Neural cell (in vitro differentiated cells): Measurements from ENCODE around the gene COG2. TPM values are rescaled to one million over a fixed set of nuclear protein-coding genes. Genes with fewer than 3 reads are reported as not detected.

Experiments
- H2AFZ ChIP-seq: fragments of 200-600, 300-800 bp; sonication (generic), shearing (Covaris generic); 2 replicates; pipeline ENCODE4 v1.6.0; 2014; ENCODE audit warnings: low read depth, mild to moderate bottlenecking, antibody characterized with exemption, low read length, moderate library complexity
- H3F3A ChIP-seq: fragments of 200-600 bp; shearing (Covaris generic); 2 replicates; pipeline ENCODE4 v1.6.1; 2016; ENCODE audit warnings: mild to moderate bottlenecking, moderate library complexity, mixed read lengths, antibody characterized with exemption, low read length; ENCODE audit not compliant: insufficient read depth, poor library complexity, severe bottlenecking
- H3K27ac ChIP-seq: fragments of 200-600, 300-800 bp; sonication (generic), shearing (Covaris generic); 2 replicates; pipeline ENCODE4 v1.5.1; 2014; ENCODE audit warnings: mild to moderate bottlenecking, low read length, moderate library complexity
- H3K27me3 ChIP-seq: fragments of 300-800, 200-600 bp; sonication (generic), shearing (Covaris generic); 2 replicates; pipeline ENCODE4 v1.6.0; 2014; ENCODE audit warnings: mild to moderate bottlenecking, low read depth, low read length, moderate library complexity; ENCODE audit not compliant: insufficient read depth
- H3K36me3 ChIP-seq: fragments of 300-800, 200-600 bp; sonication (generic), shearing (Covaris generic); 2 replicates; pipeline ENCODE4 v1.5.1; 2014; ENCODE audit warnings: mild to moderate bottlenecking, antibody characterized with exemption, low read length, moderate library complexity; ENCODE audit not compliant: insufficient read depth
- H3K4me2 ChIP-seq: fragments of 300-800, 200-600 bp; sonication (generic), shearing (Covaris generic); 2 replicates; pipeline ENCODE4 v1.6.0; 2014; ENCODE audit warnings: mild to moderate bottlenecking, low read length
- H3K4me3 ChIP-seq: fragments of 300-800, 200-600 bp; sonication (generic), shearing (Covaris generic); 2 replicates; pipeline ENCODE4 v1.5.1; 2014; ENCODE audit warnings: mild to moderate bottlenecking, low read length, moderate library complexity
- H3K79me2 ChIP-seq: fragments of 200-600 bp; shearing (Covaris generic); replicated peaks from 2 replicates; pipeline ENCODE4 v1.6.0; 2014; ENCODE audit warnings: mild to moderate bottlenecking, low read length, moderate library complexity; ENCODE audit not compliant: insufficient read depth
- H3K9ac ChIP-seq: fragments of 300-800, 200-600 bp; sonication (generic), shearing (Covaris generic); 2 replicates; pipeline ENCODE4 v1.6.1; 2016; ENCODE audit warnings: mild to moderate bottlenecking, low read length, mixed read lengths
- H3K9me2 ChIP-seq: fragments of 200-600 bp; shearing (Covaris generic); 2 replicates; pipeline ENCODE4 v1.6.1; 2016; ENCODE audit warnings: mild to moderate bottlenecking, low read length, mixed read lengths; ENCODE audit not compliant: insufficient read depth
- H3K9me3 ChIP-seq: fragments of 200-600, 300-800 bp; sonication (generic), shearing (Covaris generic); 2 replicates; pipeline ENCODE4 v1.6.1; 2016; ENCODE audit warnings: mild to moderate bottlenecking, mixed run types, low read length, moderate library complexity, mixed read lengths
- H4K20me1 ChIP-seq: fragments of 200-600 bp; shearing (Covaris generic); 2 replicates; pipeline ENCODE4 v1.6.1; 2016; ENCODE audit warnings: mild to moderate bottlenecking, mixed run types; ENCODE audit not compliant: insufficient read depth
- EP300 ChIP-seq: fragments of 450-650 bp; conservative IDR thresholded peaks from 2 replicates; pipeline ENCODE4 v1.6.1; 2014; ENCODE audit warnings: antibody characterized with exemption, mild to moderate bottlenecking, moderate library complexity; ENCODE audit not compliant: poor library complexity, severe bottlenecking
- EZH2 ChIP-seq: fragments of 200-600, 300-800 bp; shearing (Covaris generic), sonication (generic); IDR thresholded peaks from 2 replicates; pipeline ENCODE4 v1.6.1; 2014; ENCODE audit warnings: antibody characterized with exemption, low read length, borderline replicate concordance, mild to moderate bottlenecking; ENCODE audit not compliant: insufficient read depth, poor library complexity, severe bottlenecking
- MXI1 ChIP-seq: fragments of 450-650 bp; conservative IDR thresholded peaks from 2 replicates; pipeline ENCODE4 v1.6.1; 2014; ENCODE audit warnings: antibody characterized with exemption, mild to moderate bottlenecking; ENCODE audit not compliant: poor library complexity, severe bottlenecking
- POLR2AphosphoS5 ChIP-seq: IDR thresholded peaks from 2 replicates; pipeline ENCODE4 v1.6.1; 2012
- RAD21 ChIP-seq: fragments of 450-650 bp; conservative IDR thresholded peaks from 2 replicates; pipeline ENCODE4 v1.6.1; 2014; ENCODE audit warnings: antibody characterized with exemption, mild to moderate bottlenecking, moderate library complexity
- SMC3 ChIP-seq: fragments of 450-650 bp; conservative IDR thresholded peaks from 2 replicates; pipeline ENCODE4 v1.6.1; 2014; ENCODE audit warnings: antibody characterized with exemption, mild to moderate bottlenecking, moderate library complexity; ENCODE audit not compliant: poor library complexity
- TAF1 ChIP-seq: IDR thresholded peaks from 2 replicates; pipeline ENCODE4 v1.6.1; 2012; ENCODE audit warnings: low read depth
- polyA plus RNA-seq: library from polyadenylated mRNA; depleted of rRNA; stranded (reverse); fragments of >200 nt; gene quantifications from 2 replicates; pipeline ENCODE4 v1.2.3, GENCODE V29; 2014
- TF ChIP-seq, protein P1 (sequence below): IDR thresholded peaks from 2 replicates; pipeline ENCODE4 v1.6.1; 2012; ENCODE audit warnings: borderline replicate concordance
- TF ChIP-seq, protein P2 (sequence below): fragments of 450-650 bp; IDR thresholded peaks from 2 replicates; pipeline ENCODE4 v1.5.1; 2014; ENCODE audit warnings: antibody characterized with exemption, mild to moderate bottlenecking, moderate library complexity; ENCODE audit not compliant: poor library complexity, severe bottlenecking

Gene COG2
- polyA plus RNA-seq, 1 donor from 2014 or later: 14.5 TPM

DNA sequence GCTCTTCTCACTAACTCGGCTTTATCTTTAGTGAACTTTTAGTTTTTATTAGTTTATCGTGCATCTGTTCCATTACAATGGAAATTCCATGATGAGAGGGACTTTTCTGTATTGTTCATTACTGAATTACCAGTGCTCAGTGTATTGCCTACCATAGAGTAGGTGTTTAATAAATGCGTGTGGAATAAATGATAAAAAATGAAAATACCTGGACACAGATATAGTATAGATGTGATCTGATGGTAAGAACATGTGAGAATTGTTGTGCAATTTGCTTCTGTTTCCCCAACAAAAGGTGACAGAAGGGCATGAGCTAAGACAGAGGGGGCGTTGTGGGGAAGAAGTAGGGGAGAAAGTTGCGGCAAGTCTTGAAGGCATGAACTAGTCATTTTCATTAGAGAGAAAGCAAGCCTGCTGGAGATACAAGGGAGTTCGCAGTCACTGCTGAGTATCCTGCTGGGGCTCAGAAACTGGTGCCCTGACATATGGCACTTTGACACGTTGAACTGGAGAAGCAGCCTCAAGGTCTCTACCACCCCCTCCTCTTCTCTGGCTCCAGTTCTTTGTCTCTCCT lies 5.6 kb upstream of the COG2 start:
- H3K9ac ChIP-seq: no peak overlapping the region

DNA sequence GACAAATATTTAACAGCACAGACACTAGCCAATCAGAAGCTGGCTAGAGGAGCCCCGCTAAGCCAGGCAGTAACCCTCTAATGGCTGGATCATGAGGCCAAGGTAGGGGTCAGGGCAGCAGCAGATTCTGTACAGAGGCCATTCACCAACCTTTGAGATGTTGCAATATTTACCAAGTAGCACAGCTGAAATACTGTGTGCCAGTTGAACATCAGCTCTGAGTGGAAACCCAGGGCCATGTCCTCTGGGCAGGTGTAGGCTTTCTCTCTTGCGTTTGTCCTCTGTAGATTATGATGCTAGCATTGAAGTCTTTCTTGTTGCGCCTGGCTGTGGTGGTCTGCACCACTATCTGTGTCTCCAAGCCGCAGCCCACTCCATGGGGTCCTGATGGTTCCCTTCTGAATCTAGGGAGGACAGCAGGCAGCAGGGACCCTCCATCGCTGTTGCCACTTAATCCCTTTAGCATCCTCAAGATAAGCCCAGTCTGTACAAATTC lies 2.5 kb upstream of the COG2 start:
- no peak for TF ChIP-seq EZH2
- TF ChIP-seq, protein P1, sequence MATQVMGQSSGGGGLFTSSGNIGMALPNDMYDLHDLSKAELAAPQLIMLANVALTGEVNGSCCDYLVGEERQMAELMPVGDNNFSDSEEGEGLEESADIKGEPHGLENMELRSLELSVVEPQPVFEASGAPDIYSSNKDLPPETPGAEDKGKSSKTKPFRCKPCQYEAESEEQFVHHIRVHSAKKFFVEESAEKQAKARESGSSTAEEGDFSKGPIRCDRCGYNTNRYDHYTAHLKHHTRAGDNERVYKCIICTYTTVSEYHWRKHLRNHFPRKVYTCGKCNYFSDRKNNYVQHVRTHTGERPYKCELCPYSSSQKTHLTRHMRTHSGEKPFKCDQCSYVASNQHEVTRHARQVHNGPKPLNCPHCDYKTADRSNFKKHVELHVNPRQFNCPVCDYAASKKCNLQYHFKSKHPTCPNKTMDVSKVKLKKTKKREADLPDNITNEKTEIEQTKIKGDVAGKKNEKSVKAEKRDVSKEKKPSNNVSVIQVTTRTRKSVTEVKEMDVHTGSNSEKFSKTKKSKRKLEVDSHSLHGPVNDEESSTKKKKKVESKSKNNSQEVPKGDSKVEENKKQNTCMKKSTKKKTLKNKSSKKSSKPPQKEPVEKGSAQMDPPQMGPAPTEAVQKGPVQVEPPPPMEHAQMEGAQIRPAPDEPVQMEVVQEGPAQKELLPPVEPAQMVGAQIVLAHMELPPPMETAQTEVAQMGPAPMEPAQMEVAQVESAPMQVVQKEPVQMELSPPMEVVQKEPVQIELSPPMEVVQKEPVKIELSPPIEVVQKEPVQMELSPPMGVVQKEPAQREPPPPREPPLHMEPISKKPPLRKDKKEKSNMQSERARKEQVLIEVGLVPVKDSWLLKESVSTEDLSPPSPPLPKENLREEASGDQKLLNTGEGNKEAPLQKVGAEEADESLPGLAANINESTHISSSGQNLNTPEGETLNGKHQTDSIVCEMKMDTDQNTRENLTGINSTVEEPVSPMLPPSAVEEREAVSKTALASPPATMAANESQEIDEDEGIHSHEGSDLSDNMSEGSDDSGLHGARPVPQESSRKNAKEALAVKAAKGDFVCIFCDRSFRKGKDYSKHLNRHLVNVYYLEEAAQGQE: no peak
- no peak for TF ChIP-seq POLR2AphosphoS5
- no peak for TF ChIP-seq MXI1
- TF ChIP-seq EP300: no peak
- TF ChIP-seq RAD21: no peak
- TF ChIP-seq SMC3: no peak
- TF ChIP-seq, protein P2, sequence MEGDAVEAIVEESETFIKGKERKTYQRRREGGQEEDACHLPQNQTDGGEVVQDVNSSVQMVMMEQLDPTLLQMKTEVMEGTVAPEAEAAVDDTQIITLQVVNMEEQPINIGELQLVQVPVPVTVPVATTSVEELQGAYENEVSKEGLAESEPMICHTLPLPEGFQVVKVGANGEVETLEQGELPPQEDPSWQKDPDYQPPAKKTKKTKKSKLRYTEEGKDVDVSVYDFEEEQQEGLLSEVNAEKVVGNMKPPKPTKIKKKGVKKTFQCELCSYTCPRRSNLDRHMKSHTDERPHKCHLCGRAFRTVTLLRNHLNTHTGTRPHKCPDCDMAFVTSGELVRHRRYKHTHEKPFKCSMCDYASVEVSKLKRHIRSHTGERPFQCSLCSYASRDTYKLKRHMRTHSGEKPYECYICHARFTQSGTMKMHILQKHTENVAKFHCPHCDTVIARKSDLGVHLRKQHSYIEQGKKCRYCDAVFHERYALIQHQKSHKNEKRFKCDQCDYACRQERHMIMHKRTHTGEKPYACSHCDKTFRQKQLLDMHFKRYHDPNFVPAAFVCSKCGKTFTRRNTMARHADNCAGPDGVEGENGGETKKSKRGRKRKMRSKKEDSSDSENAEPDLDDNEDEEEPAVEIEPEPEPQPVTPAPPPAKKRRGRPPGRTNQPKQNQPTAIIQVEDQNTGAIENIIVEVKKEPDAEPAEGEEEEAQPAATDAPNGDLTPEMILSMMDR: no peak
- no peak for TF ChIP-seq TAF1
- no peak overlapping the region for H3K9ac ChIP-seq
- H3K4me2 ChIP-seq: no peak overlapping the region
- no peaks in the 10 kb centered on the region for H3K9me2 ChIP-seq
- H2AFZ ChIP-seq: no peak overlapping the region
- no peak overlapping the region for H3K4me3 ChIP-seq
- no peaks in the 10 kb centered on the region for H3K36me3 ChIP-seq
- H3K9me3 ChIP-seq: no peaks in the 10 kb centered on the region
- no peaks in the 10 kb centered on the region for H4K20me1 ChIP-seq
- H3F3A ChIP-seq: no peaks in the 10 kb centered on the region
- no peak overlapping the region for H3K27ac ChIP-seq
- H3K79me2 ChIP-seq: peaks cover 14% of the 10 kb centered on the region
- no peaks in the 10 kb centered on the region for H3K27me3 ChIP-seq

More for the DNA sequence above, 5.6 kb upstream of the COG2 start:
- H3K79me2 ChIP-seq: no peaks in the 10 kb centered on the region
- H2AFZ ChIP-seq: no peak overlapping the region
- H3K4me2 ChIP-seq: no peak overlapping the region
- no peaks in the 10 kb centered on the region for H3K9me2 ChIP-seq
- H3K36me3 ChIP-seq: no peaks in the 10 kb centered on the region
- no peak overlapping the region for H3K4me3 ChIP-seq
- H3F3A ChIP-seq: no peaks in the 10 kb centered on the region
- no peak overlapping the region for H3K27ac ChIP-seq
- H4K20me1 ChIP-seq: no peaks in the 10 kb centered on the region
- no peaks in the 10 kb centered on the region for H3K9me3 ChIP-seq
- TF ChIP-seq SMC3 (no peak), EP300 (no peak), EZH2 (no peak), MXI1 (no peak), POLR2AphosphoS5 (no peak), RAD21 (no peak), TAF1 (no peak)
- TF ChIP-seq, protein P1: no peak
- TF ChIP-seq, protein P2: no peak
- no peaks in the 10 kb centered on the region for H3K27me3 ChIP-seq
